Stimulated activated CD8-positive, alpha-beta memory T cell treated with anti-CD3 and anti-CD28 coated beads, Interleukin-12 subunit alpha, Interleukin-12 subunit beta, amount 100 ng/mL, for 24 hours (primary cell): ENCODE data around the gene WLS.
"Not testable (repeated sequence)": the region's sequence is repeated elsewhere in the genome, so short reads cannot be mapped to it uniquely, and the experiment has no call there.

ENCODE experiments used
- DNase-seq: peaks from one replicate; pipeline ENCODE4 v3.0.0-alpha.2; 2020; ENCODE audit errors: extremely low read depth

The WLS gene

DNA sequence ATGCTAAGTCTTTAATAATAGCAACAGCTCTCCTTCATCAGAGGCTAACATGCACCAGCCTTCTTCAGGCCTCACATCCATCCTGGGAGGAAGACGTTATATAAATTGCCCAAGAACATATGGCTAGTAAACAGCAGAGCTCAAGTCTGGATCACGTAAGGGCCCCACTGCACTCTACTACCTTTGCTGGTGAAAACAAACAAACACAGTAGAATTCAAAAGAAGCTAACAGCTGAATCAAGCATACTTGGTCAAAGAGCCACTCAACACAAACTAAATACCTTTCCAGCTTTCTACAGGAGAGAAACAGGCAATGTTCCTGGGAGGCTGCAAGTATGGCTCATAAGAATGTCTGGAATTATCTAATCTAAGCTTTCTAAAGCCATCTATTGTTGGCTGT, 66.0 kb downstream of the WLS start:
- no peak for DNase-seq

DNA sequence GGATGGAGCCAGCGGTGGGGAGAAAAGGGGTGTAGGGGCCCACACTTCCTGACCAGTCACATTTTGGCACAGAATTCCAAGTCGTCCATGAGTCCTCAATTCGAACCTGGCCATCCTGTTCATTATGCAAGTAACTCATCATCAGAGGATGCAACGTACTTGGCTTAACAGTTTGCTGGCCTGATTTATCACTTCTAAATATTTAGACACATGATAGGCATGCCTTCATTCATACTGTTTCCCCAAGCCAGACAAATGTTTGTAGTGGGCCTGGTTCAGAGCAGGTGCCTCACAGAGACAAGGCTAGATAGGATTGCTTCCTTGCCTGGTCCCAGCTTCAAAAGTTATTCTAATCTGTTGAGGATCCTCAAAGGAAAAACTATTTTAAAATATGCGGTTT, 66.7 kb downstream of the WLS start:
- no peak for DNase-seq

DNA sequence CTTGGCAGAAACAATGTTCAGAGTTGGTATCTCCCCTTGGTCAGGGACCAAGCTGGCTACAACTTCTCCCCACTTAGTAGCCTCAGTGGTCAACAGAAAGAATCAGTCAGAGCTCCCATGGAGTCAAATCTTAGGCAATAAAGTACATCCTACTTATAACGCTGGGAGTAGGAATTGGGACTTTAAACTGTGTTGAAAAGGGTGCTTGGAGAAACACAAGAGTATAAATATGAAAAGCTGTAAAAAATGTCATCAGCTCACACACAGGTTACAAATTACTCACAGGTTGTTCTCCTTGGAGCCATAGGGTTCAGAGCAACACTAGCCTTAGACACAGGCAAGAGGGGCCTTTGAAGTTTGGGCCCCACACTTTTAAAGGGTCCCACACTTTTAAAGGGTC, 67.4 kb downstream of the WLS start:
- DNase-seq: no peak

DNA sequence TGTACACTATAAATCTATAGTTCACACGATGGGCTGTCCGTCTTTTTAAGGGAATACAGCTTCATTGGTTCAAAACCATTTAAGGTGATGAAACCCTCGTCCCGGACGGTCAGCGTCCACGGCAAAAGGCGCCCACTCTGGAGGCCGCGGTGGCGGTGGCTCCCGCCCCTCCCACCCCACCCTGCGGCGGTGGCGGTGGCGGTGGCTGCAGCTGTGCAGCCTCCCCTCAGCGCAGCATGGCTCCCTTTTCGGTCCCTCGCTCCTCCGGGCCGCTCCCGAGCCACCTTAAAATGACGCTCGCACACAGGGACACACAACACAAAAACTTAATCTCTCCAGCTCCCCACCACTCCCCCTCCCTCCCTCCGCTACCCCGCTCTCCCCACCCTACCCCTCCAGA, 69.1 kb downstream of the WLS start:
- no peak for DNase-seq

DNA sequence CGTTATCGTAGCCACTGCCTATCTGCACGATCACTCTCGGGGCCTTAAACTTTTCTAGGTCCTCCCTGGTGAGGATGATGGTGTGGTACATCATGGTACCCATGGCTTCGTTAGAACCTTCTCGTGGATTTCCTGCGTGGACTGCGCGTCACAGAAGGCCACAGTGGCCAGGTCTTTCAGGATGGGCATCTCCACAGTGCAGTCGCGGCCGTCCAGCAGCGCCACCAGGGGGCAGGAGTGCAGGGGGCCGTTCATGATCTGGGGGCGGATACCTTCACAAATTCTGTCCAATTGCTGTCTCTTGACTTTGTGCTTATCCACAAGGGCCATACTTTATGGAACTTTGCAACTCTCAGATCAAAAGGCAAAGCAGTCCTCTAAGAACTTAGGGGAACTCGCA, 69.6 kb downstream of the WLS start:
- DNase-seq: no peak

DNA sequence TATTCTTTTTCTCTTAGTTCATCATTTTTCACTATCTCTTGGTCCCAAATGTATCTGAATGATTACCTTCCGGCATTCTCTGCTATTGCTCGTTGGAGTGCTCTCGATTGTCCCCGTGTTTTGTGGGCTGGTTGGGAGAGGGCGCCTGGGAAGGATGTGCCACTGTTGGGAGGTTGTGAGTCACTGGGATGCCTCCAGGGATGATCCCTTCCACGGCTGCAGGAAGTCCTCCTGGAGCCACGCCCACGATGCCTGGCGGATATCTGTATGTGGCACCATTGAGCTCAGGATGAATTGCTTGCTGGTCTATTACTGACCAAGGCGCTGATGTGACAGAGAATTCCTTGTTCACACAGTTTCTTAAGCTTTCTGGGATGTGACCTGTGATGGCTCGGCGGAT, 70.7 kb downstream of the WLS start:
- DNase-seq: not testable (repeated sequence)

DNA sequence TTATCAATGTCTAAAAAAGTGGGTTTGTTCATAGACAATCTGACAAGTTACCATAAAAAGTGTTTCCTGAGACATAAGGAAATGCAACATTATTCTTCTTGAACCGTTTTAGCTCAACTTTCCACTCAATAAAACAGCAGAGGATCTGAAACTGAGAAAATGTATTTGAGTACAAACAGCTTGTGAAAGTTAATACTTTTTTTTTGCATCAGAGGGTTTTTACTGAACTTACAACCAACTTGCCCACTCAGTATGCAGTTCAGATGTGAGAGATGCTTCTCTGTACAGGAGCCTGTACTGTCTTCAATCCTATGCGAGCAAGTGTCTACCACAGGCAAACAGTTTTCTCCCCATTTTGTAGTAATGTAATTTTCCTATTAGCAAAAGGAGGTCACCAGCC, 71.4 kb downstream of the WLS start:
- not testable (repeated sequence) for DNase-seq

DNA sequence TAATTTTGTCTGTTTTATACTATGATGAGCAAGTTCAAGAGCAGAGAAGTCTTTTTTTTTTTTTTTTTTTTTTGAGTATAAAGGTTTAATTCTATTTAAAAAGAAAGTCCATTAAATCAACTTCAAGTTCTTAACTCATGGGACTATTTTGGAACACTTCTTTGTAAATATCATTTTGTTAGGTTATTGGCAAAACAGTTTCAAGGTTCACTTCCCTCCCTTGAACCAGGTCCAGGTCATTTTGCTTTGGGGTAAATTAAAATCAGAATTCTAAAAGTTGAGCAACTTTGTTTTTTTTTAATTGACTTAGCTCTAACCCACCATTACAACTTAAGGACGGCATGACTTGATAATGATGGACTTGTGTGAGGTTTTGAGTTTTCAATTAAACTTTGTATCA, 72.3 kb downstream of the WLS start:
- DNase-seq: no peak

DNA sequence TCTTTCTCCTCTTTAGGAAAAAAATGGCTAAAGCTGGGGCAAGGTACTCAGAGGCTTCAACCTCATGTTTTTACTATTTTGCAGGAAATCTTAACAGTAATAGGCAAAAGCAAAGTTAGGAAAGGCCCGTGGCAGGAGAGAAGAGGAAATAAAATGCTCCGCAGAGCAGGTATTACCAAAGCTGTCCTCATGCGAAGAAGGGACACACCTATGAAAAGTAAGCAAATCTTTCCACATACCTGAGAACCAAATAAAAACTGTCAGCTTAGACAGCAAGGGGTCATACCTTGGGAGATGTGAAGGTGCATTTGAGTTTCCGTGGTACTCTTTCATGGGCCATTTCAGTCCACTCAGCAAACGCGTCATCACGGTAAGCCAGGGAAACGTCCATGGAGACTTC, 73.5 kb downstream of the WLS start:
- DNase-seq: no peak

DNA sequence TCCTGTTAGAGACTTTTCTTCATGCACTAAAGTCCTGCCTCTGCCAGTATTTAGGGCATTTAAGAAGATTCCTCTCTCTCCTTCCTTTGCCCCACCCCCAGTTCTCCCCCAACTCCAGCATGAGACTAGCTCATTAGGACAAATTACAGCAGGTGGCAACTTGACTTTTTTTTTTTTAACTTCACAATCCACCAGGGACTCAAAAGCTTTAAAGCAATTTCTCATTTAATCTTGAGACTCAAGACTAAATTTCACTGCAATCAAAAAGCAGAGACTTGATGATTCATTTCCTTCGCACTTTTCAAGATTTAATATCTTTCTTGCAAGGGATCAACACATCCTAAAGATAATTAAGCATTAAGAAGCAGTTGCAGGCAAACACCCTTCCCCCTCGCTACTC, 74.9 kb downstream of the WLS start:
- DNase-seq: no peak

DNA sequence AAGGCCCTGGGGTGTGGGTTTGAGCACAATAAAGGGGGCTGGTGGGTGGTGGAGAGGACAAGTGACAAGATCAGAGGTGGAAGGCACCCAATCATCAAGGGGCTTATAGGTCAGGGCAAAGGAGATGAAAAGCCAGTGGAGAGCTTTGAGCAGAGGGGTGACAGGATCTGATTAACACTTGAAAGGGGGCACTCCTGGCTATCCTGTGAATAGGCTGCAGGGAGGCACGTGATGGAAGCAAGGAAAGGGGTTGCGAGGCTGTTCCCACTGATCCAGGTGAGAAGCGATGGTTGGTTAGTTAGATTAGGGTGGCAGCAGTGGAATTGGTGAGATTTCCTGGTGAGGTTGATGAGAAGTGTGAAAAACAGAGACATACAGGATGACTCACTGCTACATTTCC, 80.6 kb downstream of the WLS start:
- no peak for DNase-seq

DNA sequence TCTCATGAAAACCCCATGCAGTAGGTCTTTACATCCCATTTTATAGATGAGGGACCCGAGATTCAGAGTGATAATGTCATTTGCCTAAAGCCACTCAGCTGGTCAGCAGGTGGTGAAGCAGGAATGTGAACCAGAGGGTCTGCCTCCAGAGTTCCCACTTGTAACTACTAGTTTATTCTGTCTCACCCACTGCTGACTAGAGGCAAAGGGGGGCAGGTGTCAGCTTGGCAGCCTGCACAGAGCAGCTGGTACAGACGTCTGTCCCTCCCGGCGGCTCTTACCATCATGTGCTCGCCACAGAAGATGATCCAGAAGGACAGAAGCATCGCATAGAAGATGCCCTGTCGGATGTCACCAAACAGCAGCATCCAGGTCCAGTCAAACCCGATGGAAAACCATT, 82.4 kb downstream of the WLS start:
- DNase-seq: no peak

DNA sequence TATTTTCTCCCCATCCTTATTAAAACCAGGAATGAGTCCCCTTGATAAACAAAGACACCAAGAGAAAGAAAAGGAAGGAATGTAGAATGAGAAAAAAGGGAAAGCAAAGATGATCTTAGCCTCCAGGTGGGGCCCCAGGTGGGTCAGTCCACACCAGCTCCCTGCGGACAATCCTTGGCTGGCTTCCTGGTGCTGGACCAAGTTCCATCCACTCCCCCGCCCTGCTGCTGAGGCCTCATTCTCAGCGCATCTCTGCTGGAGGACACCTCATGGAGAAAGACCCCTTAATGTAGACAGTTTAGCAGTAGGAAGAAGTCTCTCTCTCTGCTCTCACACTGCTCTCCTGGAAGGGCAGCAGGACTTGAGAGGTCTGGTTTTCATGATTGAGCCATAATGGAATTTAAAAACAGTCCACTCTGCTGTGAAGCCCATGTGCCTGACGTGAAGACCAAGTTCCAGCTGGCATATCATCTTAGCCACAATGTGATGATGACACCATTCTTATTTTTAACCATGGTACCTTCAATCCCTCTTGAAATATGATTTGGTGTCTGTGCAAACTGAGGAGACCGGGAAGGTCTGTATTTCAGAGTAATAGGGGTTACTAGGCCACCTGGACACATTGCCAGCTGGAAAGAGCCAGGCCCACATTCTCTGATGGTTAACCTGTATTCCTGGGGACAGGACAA, 83.1 kb downstream of the WLS start:
- DNase-seq: no peak

DNA sequence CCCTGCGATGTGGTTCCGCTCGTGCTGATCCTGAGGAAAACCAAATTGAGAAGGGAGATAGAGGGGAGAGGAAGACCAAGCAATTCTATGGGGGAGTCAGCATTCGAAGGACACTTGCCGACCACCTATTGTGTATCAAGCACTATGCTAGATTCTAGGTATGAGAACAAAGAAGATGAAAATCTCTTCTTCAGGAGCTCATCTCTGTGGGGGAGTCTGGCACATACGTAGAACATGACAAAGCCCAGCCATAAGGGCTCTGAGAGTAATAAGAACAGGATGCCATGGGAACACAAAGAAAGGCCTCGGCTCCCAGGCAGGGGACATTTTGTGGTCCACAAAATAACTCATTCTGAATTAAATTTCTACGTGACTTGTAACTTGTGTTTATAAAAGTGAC, 83.7 kb downstream of the WLS start:
- no peak for DNase-seq

DNA sequence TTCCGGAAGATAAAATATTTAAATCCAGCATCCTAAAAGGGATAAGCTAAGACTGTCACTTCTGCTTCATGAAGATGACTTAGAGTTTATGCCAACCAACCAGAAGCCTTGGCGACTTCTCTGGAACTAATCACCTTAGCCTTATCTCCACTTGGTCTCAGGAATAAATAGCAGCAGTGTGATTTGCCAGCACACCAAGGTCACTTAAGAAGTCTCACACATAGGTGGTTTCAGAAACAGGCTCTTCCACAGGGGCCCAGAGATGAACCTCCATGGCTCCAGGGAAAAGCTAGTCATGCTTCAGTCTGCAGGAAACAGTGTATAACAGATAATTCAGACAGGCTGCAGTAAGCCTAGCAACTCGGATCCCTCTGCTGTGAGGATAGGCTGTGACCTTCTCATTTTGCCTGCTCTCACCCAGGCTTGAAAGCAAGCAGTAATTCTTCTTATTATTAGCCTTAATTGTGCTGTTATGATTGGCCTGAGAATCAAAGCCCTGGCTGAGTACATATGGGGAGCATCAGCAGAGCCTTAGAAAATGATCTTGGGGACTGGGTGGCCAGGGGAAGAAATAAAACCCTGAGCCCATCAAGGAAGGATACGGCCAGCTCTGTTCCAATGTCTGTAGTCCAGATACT, 84.7 kb downstream of the WLS start:
- DNase-seq: no peak

DNA sequence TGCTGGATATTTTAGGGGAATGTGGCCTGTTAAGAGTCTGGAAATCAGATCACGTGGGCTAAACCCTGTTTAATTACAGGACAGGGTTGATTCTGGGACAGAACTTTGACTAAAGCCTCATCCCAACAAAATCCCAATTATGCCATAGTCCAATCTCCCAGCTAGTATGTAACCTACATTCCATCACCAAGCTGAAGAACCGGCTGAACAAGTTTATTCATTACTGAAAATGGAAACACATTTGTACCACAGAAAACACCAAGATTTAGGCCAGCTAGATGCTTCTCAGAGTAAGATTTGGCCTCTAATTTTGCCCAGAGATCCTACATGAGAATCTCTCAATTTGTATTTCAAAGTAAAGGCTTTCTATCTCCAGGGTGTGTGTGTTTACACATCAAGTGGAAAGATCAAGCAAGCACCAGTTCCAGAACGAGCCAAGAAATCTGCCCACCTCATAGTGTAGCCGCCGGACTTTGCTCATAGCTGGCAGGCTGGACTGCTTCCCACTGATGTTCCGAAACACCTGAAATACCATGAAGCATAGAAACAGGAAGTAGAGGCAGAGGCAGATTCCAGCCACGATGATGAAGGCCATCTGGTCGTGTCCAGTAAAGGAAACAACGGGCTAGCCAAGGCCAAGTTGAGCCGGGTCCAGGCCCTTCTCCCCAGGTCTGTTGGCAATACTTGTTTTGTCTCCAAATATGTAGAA, 86.8 kb downstream of the WLS start:
- no peak for DNase-seq

DNA sequence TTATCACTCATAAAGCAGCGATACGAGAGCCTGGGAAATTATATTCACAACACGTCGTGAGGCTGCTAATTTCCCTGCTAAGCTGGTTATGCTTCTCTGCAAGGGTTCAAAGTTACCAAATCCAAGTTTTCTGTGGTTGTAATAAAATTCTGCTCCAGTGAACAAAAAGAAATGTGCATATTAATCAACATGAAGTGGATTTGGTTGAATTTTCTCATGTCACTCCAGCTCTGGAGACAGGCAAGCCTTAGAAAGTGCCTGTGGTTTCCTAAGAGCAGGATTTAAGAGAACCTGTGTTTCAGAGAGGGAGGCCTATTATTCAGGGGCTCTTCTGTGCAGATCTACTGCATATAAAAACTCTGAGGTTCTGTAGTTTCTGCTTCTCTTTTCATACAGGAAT, 87.5 kb downstream of the WLS start:
- DNase-seq: no peak

DNA sequence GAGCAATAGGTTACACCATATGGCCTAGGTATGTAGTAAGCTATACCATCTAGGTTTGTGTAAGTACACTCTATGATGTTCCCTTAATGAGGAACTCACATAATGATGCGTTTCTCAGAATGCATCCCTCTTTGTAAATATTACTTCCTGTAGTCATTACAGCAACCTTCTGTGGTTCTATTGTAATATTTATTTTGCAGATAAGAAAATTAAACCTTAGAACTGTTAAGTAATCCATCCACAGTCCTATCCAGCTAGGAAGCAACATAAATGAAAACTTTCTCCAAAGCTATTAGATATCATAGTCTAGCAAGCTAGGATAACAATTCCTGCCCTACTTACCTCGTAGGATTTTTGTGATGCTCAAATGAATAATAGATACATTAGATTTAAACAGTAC, 88.7 kb downstream of the WLS start:
- DNase-seq: no peak

DNA sequence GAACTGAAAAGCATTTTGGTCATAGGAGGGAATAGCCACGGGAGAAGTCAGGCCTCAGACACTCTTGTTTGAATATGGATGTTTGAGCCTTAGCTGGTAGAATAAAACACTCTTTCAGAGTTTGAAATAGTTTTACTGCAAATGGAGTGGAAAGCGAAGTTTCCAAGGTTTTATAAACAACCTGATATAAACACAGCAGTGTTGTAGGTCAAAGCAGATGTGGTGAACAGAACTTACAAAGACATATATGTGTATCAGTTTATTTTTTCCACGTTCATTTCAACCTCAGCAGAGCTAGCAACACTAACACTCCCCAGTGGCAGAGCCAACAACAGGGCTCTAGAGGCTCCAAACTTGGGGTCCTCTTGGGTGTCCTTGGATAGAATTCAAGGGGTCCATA, 89.9 kb downstream of the WLS start:
- DNase-seq: no peak

DNA sequence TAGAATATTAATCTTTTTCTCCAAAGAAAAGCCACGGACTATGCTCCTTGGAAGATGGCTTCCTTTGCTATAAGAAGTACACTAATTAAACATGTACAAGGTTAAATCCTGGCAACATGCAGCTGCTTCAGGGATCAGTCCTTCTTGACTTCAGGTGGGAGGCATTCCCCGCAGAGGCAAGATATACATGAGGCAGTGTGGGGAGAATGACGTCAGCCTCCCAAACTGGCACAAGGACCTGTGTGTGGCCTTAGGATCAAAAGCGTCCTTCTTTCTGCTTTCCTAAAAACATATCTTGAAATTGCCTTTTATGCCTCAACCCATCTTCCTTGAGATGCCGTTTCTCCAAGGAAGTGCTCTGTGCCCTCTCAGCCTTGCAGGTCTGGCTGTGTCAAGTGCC, 90.3 kb downstream of the WLS start:
- no peak for DNase-seq

DNA sequence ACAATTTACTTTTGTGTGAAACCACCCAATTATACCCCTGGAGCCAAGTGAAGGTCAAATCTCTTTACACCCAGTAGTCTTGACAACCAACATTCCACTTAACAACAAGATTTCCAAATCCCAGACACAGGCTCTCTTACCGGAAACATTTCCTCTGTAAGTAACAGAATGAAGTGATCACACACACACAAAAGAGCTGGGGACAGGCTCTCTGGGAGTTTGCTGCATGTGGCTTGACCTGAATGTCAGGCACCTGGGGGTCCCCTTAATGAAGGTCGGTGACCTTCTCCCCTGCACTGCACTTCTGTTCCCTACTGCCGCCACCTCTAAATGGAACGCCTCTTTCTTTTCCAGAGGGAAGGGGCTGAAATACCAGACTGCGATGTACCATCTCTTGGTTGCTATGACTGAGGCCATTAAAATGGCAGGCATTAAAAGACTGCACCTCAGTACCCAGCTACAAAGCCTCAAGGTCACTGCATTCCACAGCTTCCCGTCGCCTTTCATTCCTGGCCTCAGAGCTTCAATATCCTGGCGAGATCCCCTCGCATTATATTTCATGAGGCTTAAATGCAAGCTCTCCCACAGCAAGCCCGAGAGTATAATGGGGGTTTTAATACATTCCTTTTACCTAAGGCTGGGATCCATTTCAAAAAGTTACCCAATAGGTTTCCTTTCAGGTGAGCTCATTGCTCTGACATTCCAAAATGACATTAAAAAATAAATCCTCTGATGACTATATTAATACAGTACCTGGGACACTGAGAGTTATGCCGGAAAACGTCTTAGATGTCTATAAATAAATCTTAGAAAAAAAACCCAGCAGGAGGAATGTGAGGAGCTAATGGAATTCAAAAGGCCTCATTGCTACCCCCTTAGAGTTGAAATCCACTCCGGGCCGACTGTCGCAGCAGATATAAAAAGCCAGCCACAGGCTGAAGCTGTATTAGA, 91.0 kb downstream of the WLS start:
- no peak for DNase-seq

DNA sequence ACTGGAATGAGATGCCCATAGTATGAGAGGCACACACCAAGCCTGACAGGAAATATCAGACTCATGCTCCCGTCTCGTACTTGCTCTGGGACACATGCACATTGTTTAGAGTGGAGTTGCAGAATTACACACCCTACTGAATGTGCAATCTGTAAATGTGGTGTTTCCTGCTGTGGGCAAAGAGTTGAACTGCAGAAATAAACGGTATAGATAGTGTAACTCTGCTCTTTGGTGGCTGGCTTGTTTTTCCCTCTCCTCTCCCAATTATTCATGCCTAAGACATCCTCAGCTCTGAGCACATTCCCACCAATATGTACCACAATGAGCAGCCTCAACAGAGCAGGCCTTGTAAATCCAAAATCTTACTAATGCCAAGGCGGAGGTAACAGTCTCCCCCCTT, 91.8 kb downstream of the WLS start:
- DNase-seq: no peak
